ENCODE results near the gene PTPRC.
A peak's percentile ranks its signal among the peaks of the same experiment; 100 is the strongest.

PTPRC gene

GRCh38 chr1:198678301-198678836, 39.5 kb downstream of the PTPRC start:
- no peak overlapping the region for H3K4me3 ChIP-seq (ENCODE audit: low read depth, low read length)
- DNase-seq (ENCODE audit: low read depth), result no peak
- TF ChIP-seq CTCF (conservative IDR thresholded peaks at IDR 0.05; ENCODE audit: low read depth, low read length), result no peak

- H3K4me3 ChIP-seq (ENCODE audit: low read depth, low read length), result no peak overlapping the region
- no peak for DNase-seq (ENCODE audit: low read depth)
- no peak for TF ChIP-seq CTCF (conservative IDR thresholded peaks at IDR 0.05; ENCODE audit: low read depth, low read length)
Observed at GRCh38 chr1:198678901-198679329, 40.1 kb downstream of the PTPRC start.

- DNase-seq (ENCODE audit: low read depth), result no peak
- H3K4me3 ChIP-seq (ENCODE audit: low read depth, low read length), result no peak overlapping the region
- TF ChIP-seq CTCF (conservative IDR thresholded peaks at IDR 0.05; ENCODE audit: low read depth, low read length), result no peak
Observed at GRCh38 chr1:198679535-198680173, 40.8 kb downstream of the PTPRC start.

GRCh38 chr1:198680174-198680875, 41.5 kb downstream of the PTPRC start:
- no peak overlapping the region for H3K4me3 ChIP-seq (ENCODE audit: low read depth, low read length)
- no peak for DNase-seq (ENCODE audit: low read depth)
- no peak for TF ChIP-seq CTCF (conservative IDR thresholded peaks at IDR 0.05; ENCODE audit: low read depth, low read length)

- H3K4me3 ChIP-seq (ENCODE audit: low read depth, low read length), result no peak overlapping the region
- peak; percentile 84 for DNase-seq (ENCODE audit: low read depth)
- no peak for TF ChIP-seq CTCF (conservative IDR thresholded peaks at IDR 0.05; ENCODE audit: low read depth, low read length)
Observed at GRCh38 chr1:198681252-198681651, 42.4 kb downstream of the PTPRC start.

- H3K4me3 ChIP-seq (ENCODE audit: low read depth, low read length), result peak overlapping the region; percentile 19
- peak; percentile 99 for DNase-seq (ENCODE audit: low read depth)
Observed at GRCh38 chr1:198681831-198682759, 43.3 kb downstream of the PTPRC start.

More at GRCh38 chr1:198681831-198682759, 43.3 kb downstream of the PTPRC start:
- no peak for TF ChIP-seq CTCF (conservative IDR thresholded peaks at IDR 0.05; ENCODE audit: low read depth, low read length)
